GM12878 (cell line): ENCODE data around the gene CCDC178. TPM values are rescaled to one million over a fixed set of nuclear protein-coding genes. Genes with fewer than 3 reads are reported as not detected.

ENCODE experiments used
- ATAC-seq: fragments of 200-7000 bp; cut with Tn5 transposase; 3 replicates; pipeline ENCODE4 v1.9.1; 2020; ENCODE audit warnings: mild to moderate bottlenecking, moderate library complexity
- BruUV-seq: library from RNA; stranded (reverse); fragments of 400-500 nt; replicated peaks from 2 replicates; lab custom pipeline; 2021; lab: Mats Ljungman, UMichigan
- CTCF ChIA-PET: fragments of 300-600 bp; sonication (Branson Sonifier 250); formaldehyde crosslinking; extraction: SDS; loops from one replicate; lab custom pipeline; 2021; ENCODE audit warnings: inconsistent platforms; lab: Yijun Ruan, JAX
- POLR2A ChIA-PET: fragments of 350-600 bp; formaldehyde crosslinking; extraction: SDS; loops from one replicate; lab custom pipeline; 2021; ENCODE audit warnings: inconsistent platforms; lab: Charles Lee
- RAD21 ChIA-PET: fragments of 300-600 bp; sonication (Branson Sonifier 250); formaldehyde crosslinking; loops from one replicate; lab custom pipeline; 2023; ENCODE audit warnings: antibody characterized with exemption; ENCODE audit not compliant: unreplicated experiment; lab: Charles Lee
- SMC1A ChIA-PET: fragments of 300-600 bp; sonication (Branson Sonifier 250); formaldehyde crosslinking; loops from one replicate; lab custom pipeline; 2023; ENCODE audit not compliant: unreplicated experiment, uncharacterized antibody; lab: Charles Lee
- DNase-seq: peaks from one replicate; pipeline ENCODE4 v3.0.0-alpha.2; 2011; ENCODE audit warnings: low read depth, low spot score
- FAIRE-seq: peaks from 3 replicates; lab custom pipeline; 2011; peaks lifted over from hg19 to GRCh38; lab: Jason Lieb, UNC
- H2AFZ ChIP-seq: 2 replicates; pipeline ENCODE4 v1.6.0; 2011; ENCODE audit warnings: low read depth, low read length, control low read depth; ENCODE audit not compliant: control insufficient read depth
- H3K27ac ChIP-seq: 2 replicates; pipeline ENCODE4 v1.5.1; 2011; ENCODE audit warnings: control low read depth; ENCODE audit not compliant: control insufficient read depth, insufficient read depth
- H3K27me3 ChIP-seq, 2 experiments: replicated peaks in 1 of 2; 2 replicates each; pipeline versions ENCODE4 v1.6.0 to v1.6.1; 2011; ENCODE audit warnings: low read length in 1 of 2; ENCODE audit not compliant: control insufficient read depth in 2 of 2, insufficient read depth in 2 of 2
- H3K36me3 ChIP-seq, 2 experiments: 2 replicates each; pipeline ENCODE4 v1.5.1; 2011; ENCODE audit warnings: low read length in 1 of 2; ENCODE audit not compliant: control insufficient read depth in 2 of 2, insufficient read depth in 2 of 2
- H3K4me1 ChIP-seq: 2 replicates; pipeline ENCODE4 v1.6.1; 2011; ENCODE audit warnings: mild to moderate bottlenecking, low read length, moderate library complexity, mixed read lengths; ENCODE audit not compliant: control insufficient read depth, insufficient read depth
- H3K4me2 ChIP-seq: 2 replicates; pipeline ENCODE4 v1.6.0; 2011; ENCODE audit warnings: control low read depth; ENCODE audit not compliant: control insufficient read depth, insufficient read depth
- H3K4me3 ChIP-seq: fragments of 200-600 bp; sonication (generic); 2 replicates; pipeline ENCODE4 v1.5.1; 2016
- H3K79me2 ChIP-seq: 2 replicates; pipeline ENCODE4 v1.6.0; 2011; ENCODE audit warnings: low read length; ENCODE audit not compliant: control insufficient read depth, insufficient read depth
- H3K9ac ChIP-seq: 2 replicates; pipeline ENCODE4 v1.8.0; 2011; ENCODE audit warnings: low read length, control low read depth, mixed read lengths; ENCODE audit not compliant: control insufficient read depth, insufficient read depth
- H3K9me3 ChIP-seq: replicated peaks from 3 replicates; pipeline ENCODE4 v1.5.1; 2011; ENCODE audit warnings: mild to moderate bottlenecking, low read length; ENCODE audit not compliant: control insufficient read depth, insufficient read depth
- H4K20me1 ChIP-seq: 2 replicates; pipeline ENCODE4 v1.6.0; 2011; ENCODE audit not compliant: control insufficient read depth, insufficient read depth
- BCL11A ChIP-seq: IDR thresholded peaks from 2 replicates; pipeline ENCODE4 v1.6.1; 2011; ENCODE audit warnings: low read depth, low read length
- CBX3 ChIP-seq: fragments of 200-600 bp; sonication (generic); IDR thresholded peaks from 2 replicates; pipeline ENCODE4 v1.6.1; 2016; ENCODE audit warnings: low read depth, borderline replicate concordance
- CBX5 ChIP-seq: sonication (generic); IDR thresholded peaks from 2 replicates; pipeline ENCODE4 v1.6.1; 2016; ENCODE audit warnings: low read depth, moderate library complexity, mild to moderate bottlenecking, inconsistent platforms
- CHD4 ChIP-seq: fragments of 200-600 bp; sonication (generic); IDR thresholded peaks from 2 replicates; pipeline ENCODE4 v1.6.1; 2016; ENCODE audit warnings: mild to moderate bottlenecking
- CREB1 ChIP-seq: IDR thresholded peaks from 2 replicates; pipeline ENCODE4 v1.6.1; 2012; ENCODE audit warnings: low read depth, mild to moderate bottlenecking, inconsistent platforms
- ETV6 ChIP-seq, 2 experiments: fragments of 450-650 bp in 1 of 2; IDR thresholded peaks in 1 of 2; conservative IDR thresholded peaks in 1 of 2; 2 replicates each; pipeline ENCODE4 v1.6.1; 2014; ENCODE audit warnings: antibody characterized with exemption in 1 of 2, borderline replicate concordance in 1 of 2, low read depth in 1 of 2, mild to moderate bottlenecking in 1 of 2, moderate library complexity in 1 of 2
- MEF2A ChIP-seq: IDR thresholded peaks from 2 replicates; pipeline ENCODE4 v1.6.1; 2011; ENCODE audit warnings: low read depth, mild to moderate bottlenecking, low read length, moderate library complexity; ENCODE audit not compliant: insufficient read depth
- MYC ChIP-seq: IDR thresholded peaks from 2 replicates; pipeline ENCODE4 v1.6.1; 2011; ENCODE audit warnings: mild to moderate bottlenecking, low read length, moderate library complexity, inconsistent platforms; ENCODE audit not compliant: insufficient read depth, insufficient replicate concordance, insufficient read length, severe bottlenecking
- NBN ChIP-seq: fragments of 450-650 bp; IDR thresholded peaks from 2 replicates; pipeline ENCODE4 v1.6.1; 2016
- NRF1 ChIP-seq: conservative IDR thresholded peaks from 2 replicates; pipeline ENCODE4 v1.6.1; 2011; ENCODE audit warnings: mild to moderate bottlenecking, low read depth, low read length, improper control_type of control experiment
- PAX5 ChIP-seq: IDR thresholded peaks from 2 replicates; pipeline ENCODE4 v1.6.1; 2011; ENCODE audit warnings: low read depth, low read length, borderline replicate concordance
- RAD21 ChIP-seq: IDR thresholded peaks from 2 replicates; pipeline ENCODE4 v1.6.1; 2011; ENCODE audit warnings: mild to moderate bottlenecking, low read depth, low read length, moderate library complexity; ENCODE audit not compliant: insufficient read depth
- RAD51 ChIP-seq: fragments of 450-650 bp; IDR thresholded peaks from 2 replicates; pipeline ENCODE4 v1.6.1; 2016; ENCODE audit warnings: moderate library complexity, mild to moderate bottlenecking, inconsistent platforms
- STAT3 ChIP-seq: IDR thresholded peaks from 2 replicates; pipeline ENCODE4 v1.6.1; 2011; ENCODE audit warnings: low read depth, low read length, improper control_type of control experiment
- SUPT20H ChIP-seq: IDR thresholded peaks from 2 replicates; pipeline ENCODE4 v1.6.1; 2011; ENCODE audit warnings: low read depth, mild to moderate bottlenecking, low read length, moderate library complexity, borderline replicate concordance; ENCODE audit not compliant: control insufficient read depth
- USF2 ChIP-seq: IDR thresholded peaks from 2 replicates; pipeline ENCODE4 v1.6.1; 2011; ENCODE audit warnings: low read depth, low read length, improper control_type of control experiment, borderline replicate concordance
- WRNIP1 ChIP-seq: IDR thresholded peaks from 2 replicates; pipeline ENCODE4 v1.6.1; 2011; ENCODE audit warnings: low read depth, low read length, improper control_type of control experiment, borderline replicate concordance
- whole genome bisulfite sequencing: methylation state at CpG from one replicate; pipeline ENCODE4 v1.1.6; 2016; ENCODE audit warnings: low lambda C conversion rate; ENCODE audit not compliant: insufficient replicate concordance, insufficient coverage; ENCODE audit errors: missing lambda C conversion rate; 5-methylcytosine and 5-hydroxymethylcytosine counted together
- in situ Hi-C: fragments of 300-500 bp; cut with MboI; formaldehyde crosslinking; loops from 9 replicates; pipeline ENCODE4 v1.14.3; 2018; ENCODE audit warnings: mixed read lengths
- intact Hi-C: fragments of 100-400 bp; cut with micrococcal nuclease; formaldehyde crosslinking; loops from one replicate; pipeline ENCODE4 v1.14.2; 2022; ENCODE audit not compliant: unreplicated experiment
- polyA plus RNA-seq, 11 experiments: library from polyadenylated mRNA; depleted of rRNA in 4 of 11; unstranded in 6 of 11; stranded (reverse) in 5 of 11; fragments of >200 nt; fragmentation: Nextera tagmentation in 4 of 11; fragmentation: Illumina TruSeq in 1 of 11; extraction: Ambion mirVana in 4 of 11; extraction: Trizol in 1 of 11; gene quantifications; 1 replicate in 1 of 11; 2 replicates in 10 of 11; pipeline versions ENCODE4 v1.2.1 to v1.2.3, GENCODE V29; 2011 to 2016; ENCODE audit warnings: inconsistent platforms in 2 of 11, missing spikeins in 2 of 11, low read depth in 1 of 11
- total RNA-seq, 4 experiments: library from RNA; depleted of rRNA in 3 of 4; stranded (reverse); fragments of >200 nt in 3 of 4; fragmentation: Illumina TruSeq in 1 of 4; extraction: Trizol in 1 of 4; gene quantifications; 2 replicates each; pipeline versions ENCODE4 v1.2.1 to v1.2.3, GENCODE V29; 2013 to 2021
- TF ChIP-seq, protein P1 (sequence below): IDR thresholded peaks from 2 replicates; pipeline ENCODE4 v1.6.1; 2012; ENCODE audit warnings: low read length, inconsistent platforms

The CCDC178 gene
- total and polyA plus RNA-seq, 10 of the 15 experiments (the other 5 are each of a cell fraction or from before 2014, with no cell fraction given) = 0.04 TPM; not detected in 9

- H2AFZ ChIP-seq = no peak overlapping the region
- in situ Hi-C loops = no loop called here
- 12% methylated on average over 8 of the region's 8 CpGs for WGBS
Measured at GRCh38 chr18:33369711-33370449, 70.6 kb downstream of the CCDC178 start.

More at GRCh38 chr18:33369711-33370449, 70.6 kb downstream of the CCDC178 start:
- ChIA-PET SMC1A (no interaction called here), CTCF (interaction anchor here (0.7 kb wide), 1 partner anchor 200 kb away, joined by 3 read pairs; no protein-coding TSS in a partner anchor), POLR2A (no interaction called here), RAD21 (no interaction called here)
- ATAC-seq = no peak
- intact Hi-C loops = loop anchor here (10.0 kb wide), 1 partner anchor 65 kb away; no protein-coding TSS in a partner anchor
- H3K79me2 ChIP-seq = no peaks in the 10 kb centered on the region
- no peaks in the 10 kb centered on the region for H3K27me3 ChIP-seq
- no peaks in the 10 kb centered on the region for H3K4me1 ChIP-seq
- H3K4me2 ChIP-seq = no peak overlapping the region
- no peaks in the 10 kb centered on the region for H3K9me3 ChIP-seq
- H4K20me1 ChIP-seq = no peaks in the 10 kb centered on the region
- DNase-seq = no peak
- H3K27ac ChIP-seq = no peak overlapping the region
- no peak overlapping the region for H3K4me3 ChIP-seq
- no peak overlapping the region for H3K9ac ChIP-seq
- no peaks in the 10 kb centered on the region for H3K36me3 ChIP-seq
- BruUV-seq = no TSS peak
- no peak for FAIRE-seq
- TF ChIP-seq ETV6 (conservative IDR thresholded peaks at IDR 0.05 in 1 of 2, IDR thresholded peaks at IDR 0.05 in 1 of 2; ENCODE audit: borderline replicate concordance in 1 of 2, low read depth in 1 of 2) (no peak), CBX3 (no peak), CREB1 (no peak), BCL11A (no peak), RAD21 (no peak), PAX5 (no peak), MEF2A (no peak), NBN (no peak), USF2 (no peak), NRF1 (no peak), CHD4 (no peak), SUPT20H (no peak), MYC (no peak), RAD51 (no peak), STAT3 (no peak), CBX5 (no peak), WRNIP1 (no peak)
- TF ChIP-seq, protein P1, sequence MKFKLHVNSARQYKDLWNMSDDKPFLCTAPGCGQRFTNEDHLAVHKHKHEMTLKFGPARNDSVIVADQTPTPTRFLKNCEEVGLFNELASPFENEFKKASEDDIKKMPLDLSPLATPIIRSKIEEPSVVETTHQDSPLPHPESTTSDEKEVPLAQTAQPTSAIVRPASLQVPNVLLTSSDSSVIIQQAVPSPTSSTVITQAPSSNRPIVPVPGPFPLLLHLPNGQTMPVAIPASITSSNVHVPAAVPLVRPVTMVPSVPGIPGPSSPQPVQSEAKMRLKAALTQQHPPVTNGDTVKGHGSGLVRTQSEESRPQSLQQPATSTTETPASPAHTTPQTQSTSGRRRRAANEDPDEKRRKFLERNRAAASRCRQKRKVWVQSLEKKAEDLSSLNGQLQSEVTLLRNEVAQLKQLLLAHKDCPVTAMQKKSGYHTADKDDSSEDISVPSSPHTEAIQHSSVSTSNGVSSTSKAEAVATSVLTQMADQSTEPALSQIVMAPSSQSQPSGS = no peak
